Measurements from ENCODE around the gene CGB3.
"Not testable (repeated sequence)": the region's sequence is repeated elsewhere in the genome, so short reads cannot be mapped to it uniquely, and the experiment has no call there.

Gene CGB3

GRCh38 chr19:49042177-49042576 is 18.0 kb upstream of the CGB3 start:
- no peak for DNase-seq

GRCh38 chr19:49039736-49040135 is 15.6 kb upstream of the CGB3 start:
- not testable (repeated sequence) for DNase-seq

- not testable (repeated sequence) for DNase-seq
Measured at GRCh38 chr19:49038557-49039276, 14.6 kb upstream of the CGB3 start.

- DNase-seq: not testable (repeated sequence)
Measured at GRCh38 chr19:49038111-49038510, 14.0 kb upstream of the CGB3 start.

GRCh38 chr19:49036815-49037214 is 12.7 kb upstream of the CGB3 start, which contains the start of gene CGB1:
Gene CGB1 (minus strand): TSS chr19:49036895. CDS start chr19:49036711, 184 bp downstream.
- DNase-seq: peak; percentile 70

GRCh38 chr19:49031642-49032301 is 7.6 kb upstream of the CGB3 start, which contains the start of gene CGB2:
Gene CGB2 (plus strand): TSS chr19:49031890. CDS start chr19:49032096, 206 bp downstream.
- peak; percentile 85 for DNase-seq

- not testable (repeated sequence) for DNase-seq
Measured at GRCh38 chr19:49030323-49030722, 6.2 kb upstream of the CGB3 start.

GRCh38 chr19:49029749-49030148 is 5.6 kb upstream of the CGB3 start:
- DNase-seq: not testable (repeated sequence)

GRCh38 chr19:49028686-49029085 is 4.6 kb upstream of the CGB3 start:
- not testable (repeated sequence) for DNase-seq

GRCh38 chr19:49025599-49025998 is 1.5 kb upstream of the CGB3 start:
- not testable (repeated sequence) for DNase-seq

- not testable (repeated sequence) for DNase-seq
Measured at GRCh38 chr19:49025088-49025487, 955 bp upstream of the CGB3 start.

GRCh38 chr19:49022116-49022515 is 2.0 kb downstream of the CGB3 start:
- DNase-seq: no peak

GRCh38 chr19:49020931-49021895 is 2.9 kb downstream of the CGB3 start:
- no peak for DNase-seq

GRCh38 chr19:49020342-49020741 is 3.8 kb downstream of the CGB3 start:
- DNase-seq: peak; percentile 22

GRCh38 chr19:49019242-49019932 is 4.7 kb downstream of the CGB3 start:
- DNase-seq: peak; percentile 77

- peak; percentile 38 for DNase-seq
Measured at GRCh38 chr19:49018388-49019241, 5.5 kb downstream of the CGB3 start.

GRCh38 chr19:49017666-49018351 is 6.3 kb downstream of the CGB3 start:
- DNase-seq: peak; percentile 71

- DNase-seq: no peak
Measured at GRCh38 chr19:49017041-49017665, 7.0 kb downstream of the CGB3 start, which contains the start of gene LHB. Gene LHB (minus strand): TSS chr19:49017091. CDS start chr19:49017081, 10 bp downstream.

GRCh38 chr19:49016067-49016839 is 7.9 kb downstream of the CGB3 start:
- no peak for DNase-seq
